ENCODE data around the gene LCN9. TPM values are rescaled to one million over a fixed set of nuclear protein-coding genes. Genes with fewer than 3 reads are reported as not detected.

LCN9 gene
- total RNA-seq, 1 donor from 2014 or later = 2.4 TPM

GRCh38 chr9:135689011-135689410 lies 25.9 kb downstream of the LCN9 start:
- H3K36me3 Mint-ChIP-seq = no peaks in the 10 kb centered on the region

GRCh38 chr9:135690836-135691570 lies 27.9 kb downstream of the LCN9 start:
- Mint-ChIP-seq H3K9me3 (no peaks in the 10 kb centered on the region), H3K27me3 (ENCODE audit: insufficient read depth, low read depth) (peaks cover 4% of the 10 kb centered on the region), H3K36me3 (no peaks in the 10 kb centered on the region), H3K27ac (peak overlapping the region; percentile 23), H3K4me1 (peaks cover 17% of the 10 kb centered on the region), H3K4me3 (peak overlapping the region; percentile 74)
- no peak overlapping the region for H2AFZ ChIP-seq (replicated peaks)
- no peaks in the 10 kb centered on the region for H3K27me3 ChIP-seq
- H3K4me3 ChIP-seq = no peak overlapping the region
- no peaks in the 10 kb centered on the region for H3K4me1 ChIP-seq
- H3F3A ChIP-seq (ENCODE audit: low read depth) = no peaks in the 10 kb centered on the region
- no peak overlapping the region for H3K27ac ChIP-seq
- H3K79me2 ChIP-seq (ENCODE audit: low read depth) = no peaks in the 10 kb centered on the region
- DNase-seq (ENCODE audit: low spot score) = no peak
- H3K9ac ChIP-seq = no peak overlapping the region
- H3K4me2 ChIP-seq = no peak overlapping the region
- TF ChIP-seq EZH2phosphoT487 (IDR thresholded peaks at IDR 0.05) = no peak
- TF ChIP-seq CTCF (IDR thresholded peaks at IDR 0.05) = no peak
- no peak for TF ChIP-seq EZH2 (IDR thresholded peaks at IDR 0.05)
- H3K36me3 ChIP-seq = no peaks in the 10 kb centered on the region
- H3K9me3 ChIP-seq (ENCODE audit: low read depth) = no peaks in the 10 kb centered on the region
- no peaks in the 10 kb centered on the region for H4K20me1 ChIP-seq (ENCODE audit: low read depth)

More at GRCh38 chr9:135689011-135689410, 25.9 kb downstream of the LCN9 start:
- Mint-ChIP-seq H3K4me1 (peaks cover 13% of the 10 kb centered on the region), H3K4me3 (no peak overlapping the region), H3K27me3 (ENCODE audit: insufficient read depth, low read depth) (peaks cover 4% of the 10 kb centered on the region), H3K9me3 (no peaks in the 10 kb centered on the region), H3K27ac (no peak overlapping the region)
- no peaks in the 10 kb centered on the region for H3K79me2 ChIP-seq (ENCODE audit: low read depth)
- no peaks in the 10 kb centered on the region for H3K27me3 ChIP-seq
- H3K9me3 ChIP-seq (ENCODE audit: low read depth) = no peaks in the 10 kb centered on the region
- no peak overlapping the region for H3K4me2 ChIP-seq
- H3F3A ChIP-seq (ENCODE audit: low read depth) = no peaks in the 10 kb centered on the region
- H3K36me3 ChIP-seq = no peaks in the 10 kb centered on the region
- TF ChIP-seq CTCF (IDR thresholded peaks at IDR 0.05) = no peak
- no peak for TF ChIP-seq EZH2phosphoT487 (IDR thresholded peaks at IDR 0.05)
- no peak for TF ChIP-seq EZH2 (IDR thresholded peaks at IDR 0.05)
- no peak for DNase-seq (ENCODE audit: low spot score)
- H3K9ac ChIP-seq = no peak overlapping the region
- no peak overlapping the region for H2AFZ ChIP-seq (replicated peaks)
- no peaks in the 10 kb centered on the region for H3K4me1 ChIP-seq
- no peak overlapping the region for H3K27ac ChIP-seq
- H3K4me3 ChIP-seq = no peak overlapping the region
- H4K20me1 ChIP-seq (ENCODE audit: low read depth) = no peaks in the 10 kb centered on the region

- Histone ChIP-seq H3K4me1 (no peaks in the 10 kb centered on the region), H3K27me3 (no peaks in the 10 kb centered on the region), H3K36me3 (no peaks in the 10 kb centered on the region), H3K27ac (no peak overlapping the region), H3K9me3 (ENCODE audit: low read depth) (no peaks in the 10 kb centered on the region), H4K20me1 (ENCODE audit: low read depth) (no peaks in the 10 kb centered on the region), H3K4me3 (no peak overlapping the region), H3K4me2 (no peak overlapping the region), H2AFZ (replicated peaks) (no peak overlapping the region), H3K79me2 (ENCODE audit: low read depth) (no peaks in the 10 kb centered on the region), H3K9ac (no peak overlapping the region), H3F3A (ENCODE audit: low read depth) (no peaks in the 10 kb centered on the region)
- Mint-ChIP-seq H3K27ac (no peak overlapping the region), H3K4me3 (no peak overlapping the region), H3K27me3 (ENCODE audit: insufficient read depth, low read depth) (peaks cover 4% of the 10 kb centered on the region), H3K36me3 (no peaks in the 10 kb centered on the region), H3K9me3 (no peaks in the 10 kb centered on the region), H3K4me1 (peaks cover 17% of the 10 kb centered on the region)
- no peak for DNase-seq (ENCODE audit: low spot score)
- no peak for TF ChIP-seq EZH2phosphoT487 (IDR thresholded peaks at IDR 0.05)
- no peak for TF ChIP-seq EZH2 (IDR thresholded peaks at IDR 0.05)
- no peak for TF ChIP-seq CTCF (IDR thresholded peaks at IDR 0.05)
Observed at GRCh38 chr9:135692410-135692809, 29.3 kb downstream of the LCN9 start.

All from neural progenitor cell (in vitro differentiated cells).